BJ (cell line): ENCODE measurements around the gene ZNF772. TPM values are rescaled to one million over a fixed set of nuclear protein-coding genes. Genes with fewer than 3 reads are reported as not detected.

Experiments used
- CTCF ChIA-PET: fragments of 350-600 bp; formaldehyde crosslinking; extraction: SDS; loops from one replicate; lab custom pipeline; 2021; ENCODE audit warnings: antibody characterized with exemption, inconsistent platforms; lab: Yijun Ruan, JAX
- POLR2A ChIA-PET: fragments of 300-600 bp; sonication (Branson Sonifier 250); formaldehyde crosslinking; extraction: SDS; loops from one replicate; lab custom pipeline; 2021; ENCODE audit warnings: antibody characterized with exemption; lab: Charles Lee
- DNase-seq: peaks from one replicate; pipeline ENCODE4 v3.0.0-alpha.2; 2011; ENCODE audit warnings: low read depth
- H3K27me3 ChIP-seq: 2 replicates; pipeline ENCODE4 v1.6.0; 2011; ENCODE audit warnings: low read length; ENCODE audit not compliant: control insufficient read depth, insufficient read depth
- H3K36me3 ChIP-seq: 2 replicates; pipeline ENCODE4 v1.5.1; 2011; ENCODE audit warnings: low read length; ENCODE audit not compliant: control insufficient read depth, insufficient read depth
- H3K4me3 ChIP-seq: 2 replicates; pipeline ENCODE4 v1.5.1; 2011; ENCODE audit warnings: low read depth, mild to moderate bottlenecking, control low read depth, low read length
- polyA plus RNA-seq: library from polyadenylated mRNA; depleted of rRNA; stranded (reverse); fragments of >200 nt; gene quantifications from 2 replicates; pipeline ENCODE4 v1.2.3, GENCODE V29; 2011
- TF ChIP-seq, protein P1 (sequence below): IDR thresholded peaks from 2 replicates; pipeline ENCODE4 v1.5.1; 2011; ENCODE audit warnings: low read depth, mild to moderate bottlenecking, control low read depth, inconsistent platforms, low read length, moderate library complexity; ENCODE audit not compliant: insufficient read depth

The ZNF772 gene
- polyA plus RNA-seq, 1 experiment: 3.6 TPM

DNA sequence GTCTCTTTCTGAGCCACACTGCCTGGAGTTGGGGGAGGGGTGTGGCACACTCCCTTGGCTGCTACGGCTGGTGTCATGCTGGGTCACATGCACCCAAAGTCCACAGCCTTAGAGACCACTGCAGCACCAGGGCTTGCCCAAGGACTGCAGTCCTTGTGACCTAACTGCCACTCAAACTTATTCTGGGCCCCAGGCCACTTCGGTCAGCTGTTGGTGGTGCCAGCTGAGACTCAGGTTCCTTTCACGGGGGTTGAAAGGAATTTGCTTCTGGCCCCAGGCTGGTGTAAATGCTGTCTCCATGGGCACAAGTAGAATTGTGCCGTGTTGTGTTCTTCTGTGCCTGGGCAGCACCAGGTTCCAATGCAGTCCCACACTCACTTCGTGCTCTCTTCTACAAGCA is 10.9 kb downstream of the ZNF772 start:
- DNase-seq: no peak
- Histone ChIP-seq H3K4me3 (no peak overlapping the region), H3K36me3 (no peaks in the 10 kb centered on the region), H3K27me3 (no peaks in the 10 kb centered on the region)
- CTCF ChIA-PET: no interaction called here
- POLR2A ChIA-PET: no interaction called here
- TF ChIP-seq, protein P1, sequence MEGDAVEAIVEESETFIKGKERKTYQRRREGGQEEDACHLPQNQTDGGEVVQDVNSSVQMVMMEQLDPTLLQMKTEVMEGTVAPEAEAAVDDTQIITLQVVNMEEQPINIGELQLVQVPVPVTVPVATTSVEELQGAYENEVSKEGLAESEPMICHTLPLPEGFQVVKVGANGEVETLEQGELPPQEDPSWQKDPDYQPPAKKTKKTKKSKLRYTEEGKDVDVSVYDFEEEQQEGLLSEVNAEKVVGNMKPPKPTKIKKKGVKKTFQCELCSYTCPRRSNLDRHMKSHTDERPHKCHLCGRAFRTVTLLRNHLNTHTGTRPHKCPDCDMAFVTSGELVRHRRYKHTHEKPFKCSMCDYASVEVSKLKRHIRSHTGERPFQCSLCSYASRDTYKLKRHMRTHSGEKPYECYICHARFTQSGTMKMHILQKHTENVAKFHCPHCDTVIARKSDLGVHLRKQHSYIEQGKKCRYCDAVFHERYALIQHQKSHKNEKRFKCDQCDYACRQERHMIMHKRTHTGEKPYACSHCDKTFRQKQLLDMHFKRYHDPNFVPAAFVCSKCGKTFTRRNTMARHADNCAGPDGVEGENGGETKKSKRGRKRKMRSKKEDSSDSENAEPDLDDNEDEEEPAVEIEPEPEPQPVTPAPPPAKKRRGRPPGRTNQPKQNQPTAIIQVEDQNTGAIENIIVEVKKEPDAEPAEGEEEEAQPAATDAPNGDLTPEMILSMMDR: no peak

DNA sequence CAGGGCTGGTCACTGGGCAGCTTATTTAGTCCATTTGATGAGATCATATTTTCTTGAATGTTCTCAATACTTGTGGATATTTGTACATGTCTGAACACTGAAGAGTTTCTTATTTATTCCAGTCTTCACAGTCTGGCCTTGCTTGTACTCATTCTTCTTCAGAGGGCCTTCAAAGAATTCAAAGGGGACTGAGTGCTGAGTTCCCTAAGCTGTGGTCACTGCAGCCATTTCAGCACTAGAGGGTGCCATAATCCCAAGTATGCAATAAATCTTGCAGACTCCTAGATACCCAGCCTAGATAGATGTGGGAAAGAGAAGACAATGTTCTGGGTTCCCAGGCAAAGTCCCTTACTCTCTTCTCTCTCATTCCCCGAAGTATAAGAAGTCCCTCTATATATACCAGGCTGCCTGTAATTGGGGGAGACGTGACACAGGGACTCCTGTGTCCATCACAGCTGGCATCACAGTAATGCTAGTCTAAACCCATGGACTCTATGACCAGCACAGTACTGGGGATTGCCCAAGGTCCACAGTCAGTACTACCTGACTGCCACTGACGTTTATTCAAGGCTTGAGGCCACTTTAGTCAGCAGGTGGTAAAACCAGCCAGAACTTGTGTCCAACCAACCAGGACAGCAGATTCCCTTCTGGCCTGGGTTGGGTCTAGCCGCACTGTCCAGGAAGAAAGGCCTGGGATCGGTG is 11.5 kb downstream of the ZNF772 start:
- H3K4me3 ChIP-seq: no peak overlapping the region
- no peak for DNase-seq
- ChIA-PET CTCF (interaction anchor here (0.6 to 0.8 kb wide), 2 partner anchors 10 to 16 kb away, joined by 3 read pairs; no protein-coding TSS in a partner anchor), POLR2A (no interaction called here)
- TF ChIP-seq, protein P1: peak; percentile 26; the same call in 1 of the 2 replicates
- H3K36me3 ChIP-seq: no peaks in the 10 kb centered on the region
- H3K27me3 ChIP-seq: no peaks in the 10 kb centered on the region

DNA sequence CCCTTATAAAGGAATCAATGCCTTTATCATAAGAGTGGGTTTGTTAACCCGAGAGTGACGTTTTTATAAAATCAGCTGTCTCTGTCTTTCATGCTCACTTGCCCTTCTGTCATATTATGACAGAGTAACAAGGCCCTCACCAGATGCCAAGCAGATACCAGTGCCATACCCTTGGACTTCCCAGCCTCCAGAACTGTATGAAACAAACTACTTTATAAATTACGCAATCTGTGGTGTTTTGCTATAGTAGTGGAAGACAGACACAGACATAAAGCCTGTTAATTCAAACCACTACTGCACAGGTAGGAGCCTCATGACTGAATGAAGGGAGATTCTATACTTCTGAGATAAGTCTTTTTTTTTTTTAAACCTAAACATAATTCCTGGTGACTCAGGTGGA is 25.1 kb downstream of the ZNF772 start:
- Histone ChIP-seq H3K27me3 (no peaks in the 10 kb centered on the region), H3K36me3 (no peaks in the 10 kb centered on the region; the same call in 1 of the 2 replicates), H3K4me3 (no peak overlapping the region)
- no peak for DNase-seq
- ChIA-PET CTCF (interaction anchor here (0.6 kb wide), 1 partner anchor 108 kb away, joined by 3 read pairs; no protein-coding TSS in a partner anchor), POLR2A (no interaction called here)
- TF ChIP-seq, protein P1: no peak

DNA sequence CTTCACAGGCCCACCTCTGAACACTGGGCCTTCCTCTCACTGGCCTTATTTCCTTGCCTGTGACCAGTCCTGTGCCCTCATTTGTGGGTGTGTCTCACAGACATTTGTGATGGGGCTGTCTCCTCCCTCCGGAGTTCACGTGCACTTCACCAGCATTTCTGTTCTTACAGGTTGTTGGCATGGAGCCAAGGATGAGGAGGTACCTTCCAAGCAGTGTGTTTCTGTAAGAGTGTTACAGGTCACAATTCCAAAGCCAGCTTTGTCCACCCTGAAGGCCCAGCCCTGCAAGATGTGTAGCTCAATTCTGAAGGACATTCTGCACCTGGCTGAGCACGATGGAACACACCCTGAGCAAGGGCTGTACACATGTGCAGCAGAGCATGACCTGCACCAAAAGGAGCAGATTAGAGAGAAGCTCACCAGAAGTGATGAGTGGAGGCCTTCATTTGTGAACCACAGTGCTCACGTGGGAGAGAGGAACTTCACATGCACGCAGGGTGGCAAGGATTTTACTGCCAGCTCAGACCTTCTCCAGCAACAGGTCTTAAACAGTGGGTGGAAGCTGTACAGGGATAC is 34.2 kb downstream of the ZNF772 start:
- no peak overlapping the region for H3K4me3 ChIP-seq
- no peaks in the 10 kb centered on the region for H3K27me3 ChIP-seq
- TF ChIP-seq, protein P1: no peak
- ChIA-PET CTCF (no interaction called here), POLR2A (no interaction called here)
- H3K36me3 ChIP-seq: no peaks in the 10 kb centered on the region; the same call in none of the 2 replicates
- no peak for DNase-seq

DNA sequence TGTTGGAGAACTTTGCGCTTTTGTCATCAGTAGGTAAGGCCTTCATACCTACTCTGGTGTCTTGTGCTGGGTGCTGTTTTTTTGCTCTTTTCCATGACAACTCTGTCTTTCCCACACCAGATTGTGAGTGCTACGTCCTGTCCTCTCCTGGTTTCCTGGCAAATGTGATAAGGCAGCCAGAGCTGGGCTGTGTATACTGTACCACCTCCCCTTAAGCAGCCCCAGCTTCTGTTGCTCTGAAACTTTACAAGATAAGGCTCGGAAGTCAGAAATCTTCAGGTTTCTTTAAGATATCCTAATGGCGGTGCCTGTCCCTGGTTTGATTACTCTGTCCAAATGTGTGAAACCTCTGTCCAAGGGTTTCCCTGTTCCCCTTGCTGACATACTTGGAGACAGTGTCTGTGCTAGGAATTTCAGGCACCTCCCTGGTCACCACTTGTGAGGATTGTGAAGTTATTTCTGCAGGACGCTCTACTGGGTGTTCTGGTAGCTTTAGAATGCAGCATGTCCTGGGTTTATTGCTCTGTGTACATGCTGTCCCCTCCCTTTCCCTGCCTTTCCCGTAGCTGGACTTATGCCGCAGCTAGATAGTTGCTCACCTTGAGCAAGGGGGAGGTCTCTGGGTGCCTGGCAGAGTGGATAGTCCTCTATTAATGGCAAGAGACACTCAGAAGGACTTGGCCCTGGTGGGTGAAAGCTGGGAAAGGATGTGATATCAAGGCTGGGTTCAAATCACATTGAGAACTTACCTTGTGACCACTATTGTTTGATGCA is 35.2 kb downstream of the ZNF772 start:
- H3K36me3 ChIP-seq: no peaks in the 10 kb centered on the region; the same call in none of the 2 replicates
- DNase-seq: no peak
- no peak overlapping the region for H3K4me3 ChIP-seq
- ChIA-PET POLR2A (no interaction called here), CTCF (interaction anchor here (0.7 kb wide), 1 partner anchor 351 kb away, joined by 3 read pairs; no protein-coding TSS in a partner anchor)
- TF ChIP-seq, protein P1: no peak
- no peaks in the 10 kb centered on the region for H3K27me3 ChIP-seq
